Measurements from ENCODE around the gene B3GLCT.
"Not testable (repeated sequence)": the region's sequence is repeated elsewhere in the genome, so short reads cannot be mapped to it uniquely, and the experiment has no call there.

Gene B3GLCT

DNA sequence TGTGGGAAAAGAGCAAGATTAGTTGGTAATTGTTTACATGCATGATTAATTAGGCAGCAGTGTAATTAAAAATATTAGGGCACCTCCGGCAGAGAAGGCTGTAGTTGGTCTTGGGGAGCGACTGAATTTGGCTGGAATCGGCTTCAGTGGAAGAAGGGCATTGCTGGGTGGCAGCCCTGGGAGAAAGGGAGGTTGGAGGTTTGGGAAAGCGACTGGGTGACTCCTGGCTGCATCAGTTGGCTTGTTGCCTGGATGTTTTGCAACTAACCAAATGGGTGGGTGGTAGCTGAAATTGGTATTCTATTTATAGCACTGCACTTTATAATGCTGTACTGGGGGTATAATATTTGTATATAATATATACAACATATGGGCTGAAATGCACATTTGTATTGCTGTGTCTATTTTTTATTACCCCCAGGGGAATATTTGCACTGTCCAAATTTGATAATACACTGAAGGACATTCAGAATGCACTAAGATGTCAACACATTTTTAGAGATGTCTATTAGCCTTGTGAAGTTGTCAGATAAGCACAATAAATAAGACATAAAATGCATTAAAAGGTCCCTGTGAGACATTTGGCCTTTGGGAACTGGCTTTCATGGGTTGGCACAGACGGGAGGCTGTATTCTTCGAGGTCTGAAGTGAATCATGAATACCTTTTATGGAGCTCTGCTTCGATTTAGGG, 1.7 kb downstream of the B3GLCT start:
- Histone ChIP-seq H3K9me3 (no peaks in the 10 kb centered on the region), H3K4me2 (peak overlapping the region; percentile 86), H3K4me3 (peak overlapping the region; percentile 90), H3K4me1 (peaks cover 11% of the 10 kb centered on the region), H3K36me3 (no peaks in the 10 kb centered on the region), H4K20me1 (no peaks in the 10 kb centered on the region), H3K9ac (peak overlapping the region; percentile 89; the same call in 1 of the 2 replicates), H3K27me3 (peaks cover 9% of the 10 kb centered on the region), H3K27ac (no peak overlapping the region)
- TF ChIP-seq Cebpa-rat (IDR thresholded peaks at IDR 0.05), result no peak

DNA sequence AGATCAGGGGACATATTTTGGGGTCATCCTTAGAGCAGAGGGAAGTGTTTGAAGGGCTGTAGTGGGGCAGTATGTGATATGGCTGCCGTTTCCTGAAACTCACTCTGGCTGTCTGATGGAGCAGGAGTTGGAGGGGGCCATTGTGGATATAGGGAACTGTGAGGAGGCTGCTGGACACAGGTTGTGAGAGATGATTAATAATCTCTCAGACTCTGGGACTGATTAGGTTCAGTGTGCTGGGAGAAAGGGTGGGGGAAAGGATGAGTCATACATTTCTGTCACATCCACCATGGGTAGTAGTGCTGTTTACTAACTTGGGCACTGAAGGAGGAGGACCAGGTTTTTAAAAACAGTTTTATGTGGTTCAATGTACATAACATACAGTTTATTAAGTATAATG, 4.8 kb downstream of the B3GLCT start:
- no peak overlapping the region for H3K27ac ChIP-seq
- H3K9ac ChIP-seq, result no peak overlapping the region
- H4K20me1 ChIP-seq, result no peaks in the 10 kb centered on the region
- no peaks in the 10 kb centered on the region for H3K36me3 ChIP-seq
- no peak overlapping the region for H3K4me3 ChIP-seq
- no peak for TF ChIP-seq Cebpa-rat (IDR thresholded peaks at IDR 0.05)
- H3K4me1 ChIP-seq, result peaks cover 22% of the 10 kb centered on the region
- H3K9me3 ChIP-seq, result no peaks in the 10 kb centered on the region
- H3K4me2 ChIP-seq, result no peak overlapping the region
- peaks cover under 1% of the 10 kb centered on the region; the same call in 1 of the 2 replicates for H3K27me3 ChIP-seq

DNA sequence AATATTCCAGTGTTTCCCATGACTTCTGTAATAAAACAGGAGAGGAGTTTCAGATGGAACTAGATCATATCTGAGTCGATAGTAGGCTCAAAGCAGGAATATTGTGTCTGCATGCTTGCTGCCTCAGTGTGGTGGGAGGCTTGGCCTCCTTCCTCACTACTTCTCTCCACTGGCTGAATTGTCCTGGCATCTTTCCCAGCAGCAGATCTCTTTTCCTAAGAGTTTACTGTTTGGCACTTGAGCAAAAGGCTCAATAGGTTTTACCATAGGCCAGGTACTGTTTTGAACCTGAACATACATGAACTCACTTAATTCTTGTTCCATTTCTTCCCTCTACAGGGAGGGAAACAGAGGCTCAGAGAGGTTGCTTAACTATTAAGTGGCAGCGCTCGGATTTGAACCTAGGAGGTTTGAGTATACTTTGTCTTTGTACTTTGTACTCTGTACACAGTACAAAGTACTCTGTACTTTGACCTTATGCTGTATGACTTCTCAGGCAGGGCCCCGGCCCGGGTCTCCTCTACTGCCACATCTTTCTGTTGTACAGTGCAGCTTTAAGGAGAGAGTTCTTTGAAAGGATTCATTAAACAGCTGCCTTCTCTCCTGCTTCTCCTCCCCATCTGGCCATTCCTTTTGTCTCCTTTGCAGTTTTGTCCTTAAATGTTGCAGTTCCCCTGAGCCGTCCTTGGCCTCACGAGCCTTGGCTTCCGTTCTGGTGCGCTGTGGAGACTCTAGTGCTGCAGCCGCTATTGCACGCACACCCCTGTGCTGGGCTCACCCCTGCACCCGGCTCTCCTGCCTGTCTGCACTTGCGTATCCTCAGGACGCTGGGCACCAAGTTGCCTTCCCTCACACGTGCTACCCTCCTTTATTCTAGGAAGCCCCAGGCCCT, 8.1 kb downstream of the B3GLCT start:
- no peaks in the 10 kb centered on the region for H3K9me3 ChIP-seq
- H3K36me3 ChIP-seq, result no peaks in the 10 kb centered on the region
- H3K27ac ChIP-seq, result no peak overlapping the region
- TF ChIP-seq Cebpa-rat (IDR thresholded peaks at IDR 0.05), result no peak
- H3K4me3 ChIP-seq, result no peak overlapping the region
- H3K4me2 ChIP-seq, result no peak overlapping the region
- no peaks in the 10 kb centered on the region for H4K20me1 ChIP-seq
- peaks cover 21% of the 10 kb centered on the region for H3K4me1 ChIP-seq
- no peak overlapping the region for H3K9ac ChIP-seq
- no peaks in the 10 kb centered on the region for H3K27me3 ChIP-seq

DNA sequence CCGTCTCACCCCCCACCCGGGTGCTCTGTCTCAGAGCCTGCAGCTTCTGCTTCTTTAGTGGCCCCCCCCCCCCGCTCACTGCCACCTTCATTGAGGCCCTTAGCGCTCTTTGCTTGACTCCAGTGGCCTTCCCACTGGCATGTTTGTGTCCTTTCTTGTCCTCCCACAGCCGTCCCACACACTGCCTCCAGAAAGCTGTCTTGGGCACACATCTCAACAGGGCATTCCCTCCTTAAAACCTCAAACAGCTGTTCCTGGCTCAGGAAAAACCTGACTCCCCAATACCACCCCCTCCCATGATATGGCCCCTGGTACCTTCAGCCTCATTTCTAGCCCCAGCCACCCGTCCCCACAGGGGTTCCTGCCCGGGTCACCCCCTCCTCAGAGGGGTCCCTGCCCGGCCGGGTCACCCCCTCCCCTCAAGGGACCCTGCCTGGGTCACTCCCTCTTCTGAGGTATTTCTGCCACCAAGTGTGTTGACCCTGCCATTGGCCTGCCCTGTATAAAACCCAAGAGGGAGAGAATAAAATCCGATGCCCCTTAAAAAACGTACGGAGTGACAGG, 8.9 kb downstream of the B3GLCT start:
- Histone ChIP-seq H3K4me3 (no peak overlapping the region), H4K20me1 (no peaks in the 10 kb centered on the region), H3K27me3 (no peaks in the 10 kb centered on the region), H3K9me3 (no peaks in the 10 kb centered on the region), H3K4me2 (peak overlapping the region; percentile 80), H3K9ac (0 out of 2 replicates have a peak overlapping the region, but pooled peaks have one; percentile 25), H3K4me1 (peaks cover 21% of the 10 kb centered on the region), H3K36me3 (no peaks in the 10 kb centered on the region), H3K27ac (0 out of 2 replicates have a peak overlapping the region, but pooled peaks have one; percentile 46)
- no peak for TF ChIP-seq Cebpa-rat (IDR thresholded peaks at IDR 0.05)

DNA sequence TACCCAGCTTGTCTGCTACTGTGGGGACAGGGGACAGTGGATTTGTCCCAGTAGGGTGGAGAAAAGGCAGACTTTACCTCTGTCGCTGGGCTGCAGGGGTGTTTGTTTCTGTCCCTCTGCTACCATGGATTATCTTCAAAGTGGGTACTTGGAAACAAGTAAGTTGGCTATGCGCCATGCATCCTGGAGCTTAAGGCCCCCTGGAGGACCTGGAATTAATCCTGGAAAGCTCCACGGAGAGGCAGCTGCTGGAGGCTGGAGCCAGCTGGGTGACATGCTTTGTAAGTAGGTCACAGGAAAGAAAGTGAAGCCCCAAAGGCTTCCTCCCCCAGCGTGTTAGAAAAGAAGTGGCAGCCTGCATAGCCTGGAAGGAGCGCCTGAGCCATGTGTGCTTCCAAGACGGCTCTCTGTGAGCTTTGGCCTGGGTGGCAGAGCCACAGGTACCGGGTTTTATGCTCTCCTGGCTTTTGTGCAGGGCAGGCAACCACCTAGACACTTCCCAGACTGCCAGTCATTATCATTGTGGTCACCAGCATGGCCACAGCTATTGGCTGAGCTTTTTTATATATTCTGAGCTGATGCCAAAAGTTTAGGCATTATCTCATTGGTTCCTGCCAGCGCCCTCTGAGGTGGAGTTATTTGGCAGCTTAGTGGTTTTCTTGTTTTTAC, 9.5 kb downstream of the B3GLCT start:
- peak overlapping the region; percentile 80 for H3K4me2 ChIP-seq

DNA sequence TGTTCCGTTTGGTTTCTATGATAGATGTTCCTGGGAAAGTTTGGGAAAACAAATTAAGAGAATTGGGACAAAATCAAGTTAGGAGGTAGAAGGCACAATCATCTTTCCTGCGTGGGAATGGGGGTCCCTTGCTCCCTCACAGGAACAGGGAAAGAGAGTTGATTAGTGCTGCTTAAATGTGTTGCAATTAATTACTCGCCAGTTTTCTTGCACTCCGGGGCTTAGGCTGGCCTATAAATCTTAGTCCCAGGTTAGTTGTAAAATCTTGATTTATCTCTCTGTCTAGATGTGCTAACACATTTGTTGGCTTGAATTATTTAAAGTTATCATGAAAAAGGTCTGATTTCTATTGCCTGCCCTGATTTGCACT, 10.1 kb downstream of the B3GLCT start:
- Histone ChIP-seq H3K27me3 (no peaks in the 10 kb centered on the region), H3K9me3 (no peaks in the 10 kb centered on the region), H3K4me2 (peak overlapping the region; percentile 80), H3K4me3 (no peak overlapping the region), H4K20me1 (no peaks in the 10 kb centered on the region), H3K4me1 (peaks cover 27% of the 10 kb centered on the region), H3K9ac (peak overlapping the region; percentile 25; the same call in 1 of the 2 replicates), H3K27ac (peak overlapping the region; percentile 46; the same call in 1 of the 2 replicates), H3K36me3 (no peaks in the 10 kb centered on the region)
- no peak for TF ChIP-seq Cebpa-rat (IDR thresholded peaks at IDR 0.05)

More for the DNA sequence above, 9.5 kb downstream of the B3GLCT start:
- H3K9ac ChIP-seq, result peak overlapping the region; percentile 25; the same call in 1 of the 2 replicates
- H4K20me1 ChIP-seq, result no peaks in the 10 kb centered on the region
- no peak overlapping the region for H3K4me3 ChIP-seq
- peaks cover 25% of the 10 kb centered on the region for H3K4me1 ChIP-seq
- TF ChIP-seq Cebpa-rat (IDR thresholded peaks at IDR 0.05), result no peak
- no peaks in the 10 kb centered on the region for H3K27me3 ChIP-seq
- H3K27ac ChIP-seq, result peak overlapping the region; percentile 46; the same call in 1 of the 2 replicates
- no peaks in the 10 kb centered on the region for H3K9me3 ChIP-seq
- no peaks in the 10 kb centered on the region for H3K36me3 ChIP-seq

DNA sequence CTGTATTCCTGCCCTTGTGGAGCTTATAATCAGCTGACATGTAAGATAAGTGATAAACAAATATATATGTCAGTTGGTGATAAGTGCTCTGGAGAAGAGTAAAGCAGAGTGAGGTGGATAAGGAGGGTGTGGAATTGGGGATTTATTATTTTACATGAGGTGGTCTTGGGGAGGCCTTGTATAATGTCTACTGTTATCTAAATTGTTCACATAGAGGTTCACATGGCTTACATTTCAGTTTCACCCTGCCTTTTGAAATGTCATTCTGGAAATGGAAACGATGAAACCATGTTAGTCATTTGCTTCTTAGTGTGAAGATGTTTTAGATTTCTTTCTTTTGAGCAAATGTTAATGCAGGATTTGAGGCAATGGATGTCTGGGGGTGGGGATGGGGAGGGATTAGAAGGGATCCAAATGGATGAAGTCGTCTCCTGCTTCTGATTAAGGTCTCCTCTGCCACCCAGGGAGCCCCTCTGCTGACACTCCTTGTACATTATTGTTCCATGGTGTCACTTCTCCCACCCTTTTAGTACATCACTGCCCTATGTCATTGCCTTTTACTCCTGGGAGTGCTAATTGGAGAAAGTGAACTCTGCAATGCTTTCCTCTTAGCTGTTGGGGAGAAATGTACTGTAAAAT, 14.0 kb downstream of the B3GLCT start:
- no peaks in the 10 kb centered on the region for H3K36me3 ChIP-seq
- H3K4me3 ChIP-seq, result no peak overlapping the region
- TF ChIP-seq Cebpa-rat (IDR thresholded peaks at IDR 0.05), result no peak
- no peaks in the 10 kb centered on the region for H3K9me3 ChIP-seq
- H3K27me3 ChIP-seq, result no peaks in the 10 kb centered on the region
- peaks cover 25% of the 10 kb centered on the region for H3K4me1 ChIP-seq
- H4K20me1 ChIP-seq, result no peaks in the 10 kb centered on the region
- no peak overlapping the region for H3K9ac ChIP-seq
- 0 out of 2 replicates have a peak overlapping the region, but pooled peaks have one; percentile 3 for H3K4me2 ChIP-seq
- H3K27ac ChIP-seq, result no peak overlapping the region

DNA sequence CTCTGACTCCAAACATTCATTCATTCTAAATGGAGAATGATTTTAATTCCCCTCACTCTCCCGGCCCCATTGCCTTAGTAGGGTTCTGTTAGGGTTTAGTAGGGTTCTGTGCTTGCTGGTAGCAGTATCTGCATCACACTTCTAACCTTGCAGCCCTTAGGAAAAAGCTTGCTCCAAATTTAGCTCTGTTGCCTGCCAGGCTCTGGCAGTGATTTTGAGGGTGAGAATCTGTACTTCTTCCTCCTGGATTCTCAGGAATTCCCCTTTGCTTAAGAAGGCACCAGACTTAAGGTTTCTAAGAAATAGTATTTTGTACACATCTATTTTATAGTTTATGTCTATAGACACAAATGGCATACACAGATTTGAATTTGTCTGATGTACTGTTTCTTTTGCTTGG, 14.7 kb downstream of the B3GLCT start:
- Histone ChIP-seq H3K27me3 (no peaks in the 10 kb centered on the region), H3K9ac (no peak overlapping the region), H3K4me2 (0 out of 2 replicates have a peak overlapping the region, but pooled peaks have one; percentile 3), H4K20me1 (no peaks in the 10 kb centered on the region), H3K4me1 (peaks cover 18% of the 10 kb centered on the region), H3K36me3 (no peaks in the 10 kb centered on the region), H3K9me3 (no peaks in the 10 kb centered on the region), H3K27ac (no peak overlapping the region), H3K4me3 (no peak overlapping the region)
- no peak for TF ChIP-seq Cebpa-rat (IDR thresholded peaks at IDR 0.05)

DNA sequence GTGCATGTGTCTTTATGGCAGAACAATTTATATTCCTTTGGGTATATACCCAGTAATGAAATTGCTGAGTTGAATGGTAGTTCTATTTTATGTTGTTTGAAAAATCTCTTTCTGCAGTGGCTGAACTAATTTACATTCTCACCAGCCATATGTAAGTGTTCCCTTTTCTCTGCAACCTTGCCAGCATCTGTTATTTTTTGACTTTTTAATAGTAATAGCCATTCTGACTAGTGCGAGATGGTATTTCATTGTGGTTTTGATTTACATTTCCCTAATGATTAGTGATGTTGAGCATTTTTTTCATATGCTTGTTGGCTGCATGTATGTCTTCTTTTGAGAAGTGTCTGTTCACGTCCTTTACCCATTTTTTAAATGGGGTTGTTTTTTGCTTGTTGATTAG, 17.1 kb downstream of the B3GLCT start:
- H3K4me3 ChIP-seq, H3K27ac ChIP-seq, H3K4me1 ChIP-seq, H3K27me3 ChIP-seq, H4K20me1 ChIP-seq, H3K9ac ChIP-seq, H3K9me3 ChIP-seq, H3K36me3 ChIP-seq, H3K4me2 ChIP-seq: not testable (repeated sequence)
